ENCODE data around the gene CUX1. TPM values are rescaled to one million over a fixed set of nuclear protein-coding genes. Genes with fewer than 3 reads are reported as not detected.

Gene CUX1
- total and polyA plus RNA-seq, 7 experiments from 2014 or later: 10.1 to 81.6 (median 42.5) TPM

- Histone ChIP-seq H3K27ac (ENCODE audit: low read depth, low read length) (no peak overlapping the region), H3K4me1 (ENCODE audit: control insufficient read depth in 2 of 2, insufficient read depth in 2 of 2, low read length in 2 of 2) (peaks cover 17 to 20% of the 10 kb centered on the region in 2 donors), H3K36me3 (ENCODE audit: control insufficient read depth in 2 of 3, insufficient read depth in 3 of 3, low read length in 3 of 3) (no peaks in the 10 kb centered on the region), H3K27me3 (ENCODE audit: control insufficient read depth in 2 of 2, insufficient read depth in 2 of 2, low read length in 2 of 2) (no peaks in the 10 kb centered on the region), H3K9me3 (ENCODE audit: control insufficient read depth in 2 of 3, low read length in 3 of 3) (no peaks in the 10 kb centered on the region), H3K4me3 (ENCODE audit: low read length) (peak overlapping the region; percentile 67)
- no peaks in the 10 kb centered on the region for H3K9me3 Mint-ChIP-seq
- DNase-seq: no peak
- H3K36me3 Mint-ChIP-seq: no peaks in the 10 kb centered on the region
- POLR2A ChIA-PET: interaction anchor here (0.6 to 1.2 kb wide), 2 partner anchors 108 to 546 kb away, joined by 3 to 4 read pairs; partner anchors contain the start of gene PRKRIP1
- CTCF ChIA-PET: interaction anchor here (0.8 kb wide), 1 partner anchor 106 kb away, joined by 3 read pairs; no protein-coding TSS in a partner anchor
- peaks cover 22 to 43% (median 37%) of the 10 kb centered on the region in 7 donors for H3K4me1 Mint-ChIP-seq
- intact Hi-C loops (cut with micrococcal nuclease): loop anchor here (2.0 to 10.0 kb wide), 6 partner anchors 74 to 787 kb away; partner anchors contain the start of genes ALKBH4 (in 2 of the 2), LRWD1 (in 2 of the 2), ARMC10 (in 1 of the 2) and CUX1 (in 1 of the 2)
- no peak overlapping the region for H3K27ac Mint-ChIP-seq
- H3K4me3 Mint-ChIP-seq: peak overlapping the region; percentile 25 to 81 (median 62)
- peaks cover 0 to 22% (median 0%) of the 10 kb centered on the region in 5 donors for H3K27me3 Mint-ChIP-seq
- no peak for ATAC-seq
These were observed 470.5 kb downstream of the CUX1 start for GRCh38 chr7:102287981-102288278.

GRCh38 chr7:102288285-102288930, 471.0 kb downstream of the CUX1 start:
- H3K27ac Mint-ChIP-seq: peak overlapping the region in 1 of 9 donors; percentile 46
- peak overlapping the region; percentile 42 to 85 (median 65) for H3K4me3 Mint-ChIP-seq
- POLR2A ChIA-PET: no interaction called here
- no peak overlapping the region for H3K27ac ChIP-seq (ENCODE audit: low read depth, low read length)
- peaks cover 17 to 20% of the 10 kb centered on the region in 2 donors for H3K4me1 ChIP-seq (ENCODE audit: control insufficient read depth in 2 of 2, insufficient read depth in 2 of 2, low read length in 2 of 2)
- intact Hi-C loops (cut with micrococcal nuclease): loop anchor here (5.0 to 10.0 kb wide), 4 partner anchors 74 to 471 kb away; partner anchors contain the start of genes ALKBH4 (in 2 of the 2), LRWD1 (in 2 of the 2) and CUX1 (in 1 of the 2)
- no peaks in the 10 kb centered on the region for H3K9me3 ChIP-seq (ENCODE audit: control insufficient read depth in 2 of 3, low read length in 3 of 3)
- ATAC-seq (no peak), DNase-seq (no peak)
- peaks cover 0 to 20% (median 0%) of the 10 kb centered on the region in 5 donors for H3K27me3 Mint-ChIP-seq
- H3K4me3 ChIP-seq (ENCODE audit: low read length): peak overlapping the region; percentile 67
- CTCF ChIA-PET: interaction anchor here (0.8 kb wide), 1 partner anchor 105 kb away, joined by 3 read pairs; no protein-coding TSS in a partner anchor
- no peaks in the 10 kb centered on the region for H3K9me3 Mint-ChIP-seq
- no peaks in the 10 kb centered on the region for H3K36me3 Mint-ChIP-seq
- peaks cover 22 to 43% (median 37%) of the 10 kb centered on the region in 7 donors for H3K4me1 Mint-ChIP-seq
- no peaks in the 10 kb centered on the region for H3K36me3 ChIP-seq (ENCODE audit: control insufficient read depth in 2 of 3, insufficient read depth in 3 of 3, low read length in 3 of 3)
- no peaks in the 10 kb centered on the region for H3K27me3 ChIP-seq (ENCODE audit: control insufficient read depth in 2 of 2, insufficient read depth in 2 of 2, low read length in 2 of 2)

GRCh38 chr7:102289057-102289456, 471.6 kb downstream of the CUX1 start:
- ATAC-seq (no peak), DNase-seq (no peak)
- peaks cover 0 to 19% (median 0%) of the 10 kb centered on the region in 5 donors for H3K27me3 Mint-ChIP-seq
- H3K27ac ChIP-seq (ENCODE audit: low read depth, low read length): no peak overlapping the region
- intact Hi-C loops (cut with micrococcal nuclease): loop anchor here (5.0 to 10.0 kb wide), 4 partner anchors 73 to 472 kb away; partner anchors contain the start of genes ALKBH4 (in 2 of the 2), LRWD1 (in 2 of the 2) and CUX1 (in 1 of the 2)
- H3K9me3 ChIP-seq (ENCODE audit: control insufficient read depth in 2 of 3, low read length in 3 of 3): no peaks in the 10 kb centered on the region
- no peaks in the 10 kb centered on the region for H3K9me3 Mint-ChIP-seq
- POLR2A ChIA-PET: no interaction called here
- peak overlapping the region in 1 of 9 donors; percentile 37 for H3K27ac Mint-ChIP-seq
- no peaks in the 10 kb centered on the region for H3K27me3 ChIP-seq (ENCODE audit: control insufficient read depth in 2 of 2, insufficient read depth in 2 of 2, low read length in 2 of 2)
- peaks cover 22 to 43% (median 37%) of the 10 kb centered on the region in 7 donors for H3K4me1 Mint-ChIP-seq
- CTCF ChIA-PET: no interaction called here
- peak overlapping the region in 8 of 10 donors; percentile 45 to 71 (median 62) for H3K4me3 Mint-ChIP-seq
- no peaks in the 10 kb centered on the region for H3K36me3 Mint-ChIP-seq
- no peak overlapping the region for H3K4me3 ChIP-seq (ENCODE audit: low read length)
- no peaks in the 10 kb centered on the region for H3K36me3 ChIP-seq (ENCODE audit: control insufficient read depth in 2 of 3, insufficient read depth in 3 of 3, low read length in 3 of 3)
- H3K4me1 ChIP-seq (ENCODE audit: control insufficient read depth in 2 of 2, insufficient read depth in 2 of 2, low read length in 2 of 2): peaks cover 17 to 20% of the 10 kb centered on the region in 2 donors

GRCh38 chr7:102291056-102291915, 473.9 kb downstream of the CUX1 start:
- H3K27me3 Mint-ChIP-seq: peaks cover 0 to 5% (median 0%) of the 10 kb centered on the region in 5 donors
- DNase-seq (peak in 5 of 9 donors; percentile 23 to 51 (median 37)), ATAC-seq (peak; percentile 51)
- H3K4me1 Mint-ChIP-seq: peaks cover 9 to 29% (median 23%) of the 10 kb centered on the region in 7 donors
- H3K9me3 ChIP-seq (ENCODE audit: control insufficient read depth in 2 of 3, low read length in 3 of 3): no peaks in the 10 kb centered on the region
- H3K27me3 ChIP-seq (ENCODE audit: control insufficient read depth in 2 of 2, insufficient read depth in 2 of 2, low read length in 2 of 2): no peaks in the 10 kb centered on the region
- H3K36me3 Mint-ChIP-seq: no peaks in the 10 kb centered on the region
- H3K36me3 ChIP-seq (ENCODE audit: control insufficient read depth in 2 of 3, insufficient read depth in 3 of 3, low read length in 3 of 3): no peaks in the 10 kb centered on the region
- no peak overlapping the region for H3K4me3 ChIP-seq (ENCODE audit: low read length)
- H3K9me3 Mint-ChIP-seq: no peaks in the 10 kb centered on the region
- intact Hi-C loops (cut with micrococcal nuclease): no loop called here
- H3K27ac Mint-ChIP-seq: peak overlapping the region in 2 of 9 donors; percentile 14
- H3K4me3 Mint-ChIP-seq: peak overlapping the region in 8 of 10 donors; percentile 24 to 82 (median 45)
- CTCF ChIA-PET: interaction anchor here (0.5 kb wide), 1 partner anchor 607 kb away, joined by 3 read pairs; no protein-coding TSS in a partner anchor
- POLR2A ChIA-PET: interaction anchor here (0.6 kb wide), 2 partner anchors 97 to 98 kb away, joined by 3 to 5 read pairs; no protein-coding TSS in a partner anchor
- H3K27ac ChIP-seq (ENCODE audit: low read depth, low read length): no peak overlapping the region
- H3K4me1 ChIP-seq (ENCODE audit: control insufficient read depth in 2 of 2, insufficient read depth in 2 of 2, low read length in 2 of 2): peaks cover 11 to 13% of the 10 kb centered on the region in 2 donors

GRCh38 chr7:102291916-102292267, 474.5 kb downstream of the CUX1 start:
- ChIA-PET CTCF (no interaction called here), POLR2A (interaction anchor here (0.6 kb wide), 1 partner anchor 97 kb away, joined by 3 read pairs; no protein-coding TSS in a partner anchor)
- H3K4me3 Mint-ChIP-seq: peak overlapping the region in 7 of 10 donors; percentile 24 to 82 (median 41)
- intact Hi-C loops (cut with micrococcal nuclease): no loop called here
- no peaks in the 10 kb centered on the region for H3K9me3 ChIP-seq (ENCODE audit: control insufficient read depth in 2 of 3, low read length in 3 of 3)
- peak overlapping the region in 1 of 9 donors; percentile 14 for H3K27ac Mint-ChIP-seq
- H3K4me1 Mint-ChIP-seq: peaks cover 9 to 31% (median 23%) of the 10 kb centered on the region in 7 donors
- H3K36me3 Mint-ChIP-seq: no peaks in the 10 kb centered on the region
- no peak for ATAC-seq
- no peaks in the 10 kb centered on the region for H3K36me3 ChIP-seq (ENCODE audit: control insufficient read depth in 2 of 3, insufficient read depth in 3 of 3, low read length in 3 of 3)
- H3K9me3 Mint-ChIP-seq: no peaks in the 10 kb centered on the region
- DNase-seq: no peak
- no peak overlapping the region for H3K27ac ChIP-seq (ENCODE audit: low read depth, low read length)
- H3K4me1 ChIP-seq (ENCODE audit: control insufficient read depth in 2 of 2, insufficient read depth in 2 of 2, low read length in 2 of 2): peaks cover 11 to 13% of the 10 kb centered on the region in 2 donors
- H3K27me3 Mint-ChIP-seq: peaks cover 0 to 5% (median 0%) of the 10 kb centered on the region in 5 donors
- no peaks in the 10 kb centered on the region for H3K27me3 ChIP-seq (ENCODE audit: control insufficient read depth in 2 of 2, insufficient read depth in 2 of 2, low read length in 2 of 2)
- no peak overlapping the region for H3K4me3 ChIP-seq (ENCODE audit: low read length)
